Inflammatory macrophage treated with lipopolysaccharide for 1 hour (primary cell): Measurements from ENCODE around the gene SEC16B.
"Not testable (repeated sequence)": the region's sequence is repeated elsewhere in the genome, so short reads cannot be mapped to it uniquely, and the experiment has no call there.

ENCODE experiments used
- DNase-seq, 2 donors: peaks; one replicate each; pipeline ENCODE4 v3.0.0-alpha.2; 2020 to 2022

Gene SEC16B, protein sequence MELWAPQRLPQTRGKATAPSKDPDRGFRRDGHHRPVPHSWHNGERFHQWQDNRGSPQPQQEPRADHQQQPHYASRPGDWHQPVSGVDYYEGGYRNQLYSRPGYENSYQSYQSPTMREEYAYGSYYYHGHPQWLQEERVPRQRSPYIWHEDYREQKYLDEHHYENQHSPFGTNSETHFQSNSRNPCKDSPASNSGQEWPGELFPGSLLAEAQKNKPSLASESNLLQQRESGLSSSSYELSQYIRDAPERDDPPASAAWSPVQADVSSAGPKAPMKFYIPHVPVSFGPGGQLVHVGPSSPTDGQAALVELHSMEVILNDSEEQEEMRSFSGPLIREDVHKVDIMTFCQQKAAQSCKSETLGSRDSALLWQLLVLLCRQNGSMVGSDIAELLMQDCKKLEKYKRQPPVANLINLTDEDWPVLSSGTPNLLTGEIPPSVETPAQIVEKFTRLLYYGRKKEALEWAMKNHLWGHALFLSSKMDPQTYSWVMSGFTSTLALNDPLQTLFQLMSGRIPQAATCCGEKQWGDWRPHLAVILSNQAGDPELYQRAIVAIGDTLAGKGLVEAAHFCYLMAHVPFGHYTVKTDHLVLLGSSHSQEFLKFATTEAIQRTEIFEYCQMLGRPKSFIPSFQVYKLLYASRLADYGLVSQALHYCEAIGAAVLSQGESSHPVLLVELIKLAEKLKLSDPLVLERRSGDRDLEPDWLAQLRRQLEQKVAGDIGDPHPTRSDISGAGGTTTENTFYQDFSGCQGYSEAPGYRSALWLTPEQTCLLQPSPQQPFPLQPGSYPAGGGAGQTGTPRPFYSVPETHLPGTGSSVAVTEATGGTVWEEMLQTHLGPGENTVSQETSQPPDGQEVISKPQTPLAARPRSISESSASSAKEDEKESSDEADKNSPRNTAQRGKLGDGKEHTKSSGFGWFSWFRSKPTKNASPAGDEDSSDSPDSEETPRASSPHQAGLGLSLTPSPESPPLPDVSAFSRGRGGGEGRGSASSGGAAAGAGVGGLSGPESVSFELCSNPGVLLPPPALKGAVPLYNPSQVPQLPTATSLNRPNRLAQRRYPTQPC

DNA sequence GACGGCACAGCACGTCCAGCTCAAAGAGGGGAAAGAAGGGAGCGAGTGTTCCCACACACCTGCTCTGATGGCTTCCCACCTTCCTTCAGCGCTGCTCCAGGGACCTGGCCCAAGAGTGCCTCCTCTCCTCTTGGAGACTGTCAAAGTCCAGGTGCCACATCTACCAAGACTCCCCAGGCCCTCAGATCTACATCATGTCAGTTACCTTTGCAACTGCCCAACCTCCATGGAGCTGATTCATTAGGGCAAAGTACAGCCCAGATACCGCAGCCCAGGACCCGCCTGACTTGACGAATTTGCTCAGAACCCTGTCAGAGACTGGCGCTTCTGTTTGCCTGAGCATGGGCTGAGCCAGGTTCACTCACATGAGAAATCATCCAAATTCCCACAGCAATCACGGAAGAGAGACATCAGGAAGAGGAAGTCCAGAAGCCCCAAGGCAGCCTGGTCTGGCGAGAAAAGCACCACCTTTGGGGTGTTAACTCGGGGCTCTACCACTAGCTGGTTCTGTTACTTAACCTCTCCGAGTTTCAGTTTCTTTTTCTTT lies at the start of gene SEC16B:
Gene SEC16B (minus strand): TSS at position 234 of the 547 bp plus-strand sequence. CDS start 2,077 bp downstream, outside the sequence.
- DNase-seq = no peak

DNA sequence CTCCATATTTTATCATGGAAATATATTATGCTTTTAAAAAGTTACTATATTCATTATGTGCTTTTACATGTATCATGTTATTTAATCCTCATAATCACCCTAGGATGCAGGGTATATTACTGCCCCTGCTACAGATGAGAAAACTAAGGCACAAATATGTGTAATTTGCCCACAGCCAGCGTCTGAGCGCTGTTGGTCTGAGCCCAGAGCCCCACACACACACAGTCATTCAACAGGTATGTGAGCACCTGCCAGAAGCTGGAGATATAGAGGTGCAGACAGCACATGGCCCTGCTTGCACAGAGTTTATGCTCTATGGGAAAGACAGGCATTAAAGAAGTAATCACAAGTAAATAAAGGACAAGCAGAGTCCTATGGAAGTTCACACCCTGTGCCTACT lies 49.8 kb upstream of the SEC16B start:
- no peak for DNase-seq

DNA sequence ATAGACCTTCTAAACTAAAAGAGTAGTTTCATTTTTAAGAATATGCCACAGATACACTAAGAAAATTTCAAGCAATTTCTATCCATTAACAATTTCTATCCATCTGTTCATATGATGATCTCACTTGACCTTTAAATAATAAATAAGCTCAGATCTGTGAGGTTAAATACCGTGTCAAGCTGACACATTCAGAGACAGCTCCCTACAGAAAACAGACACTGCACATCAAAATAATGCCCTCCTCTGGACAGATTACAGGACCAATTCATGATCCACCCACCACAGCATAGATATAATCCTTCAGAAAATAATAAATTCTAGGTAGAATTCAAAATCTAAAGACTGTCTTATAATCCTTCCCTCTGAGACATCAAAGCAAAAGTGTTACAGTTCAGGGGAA lies 49.4 kb upstream of the SEC16B start:
- no peak for DNase-seq

DNA sequence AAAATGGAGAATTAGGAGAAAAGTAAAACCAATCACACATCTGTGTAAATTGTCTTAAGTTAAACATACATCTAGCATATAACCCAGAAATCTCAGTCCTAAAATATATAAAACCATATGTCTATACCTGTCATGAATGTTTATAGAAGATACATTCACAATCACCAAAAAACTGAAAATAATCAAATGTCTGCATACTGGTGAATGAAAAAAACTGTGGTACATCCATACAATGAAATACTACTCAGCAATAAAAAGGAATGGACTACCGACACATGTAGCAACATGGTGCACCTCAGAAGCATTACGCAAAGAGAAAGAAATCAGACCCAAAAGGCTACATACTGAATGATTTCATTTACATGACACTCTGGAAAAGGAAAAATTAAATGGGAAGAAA lies 47.7 kb upstream of the SEC16B start:
- DNase-seq = no peak

DNA sequence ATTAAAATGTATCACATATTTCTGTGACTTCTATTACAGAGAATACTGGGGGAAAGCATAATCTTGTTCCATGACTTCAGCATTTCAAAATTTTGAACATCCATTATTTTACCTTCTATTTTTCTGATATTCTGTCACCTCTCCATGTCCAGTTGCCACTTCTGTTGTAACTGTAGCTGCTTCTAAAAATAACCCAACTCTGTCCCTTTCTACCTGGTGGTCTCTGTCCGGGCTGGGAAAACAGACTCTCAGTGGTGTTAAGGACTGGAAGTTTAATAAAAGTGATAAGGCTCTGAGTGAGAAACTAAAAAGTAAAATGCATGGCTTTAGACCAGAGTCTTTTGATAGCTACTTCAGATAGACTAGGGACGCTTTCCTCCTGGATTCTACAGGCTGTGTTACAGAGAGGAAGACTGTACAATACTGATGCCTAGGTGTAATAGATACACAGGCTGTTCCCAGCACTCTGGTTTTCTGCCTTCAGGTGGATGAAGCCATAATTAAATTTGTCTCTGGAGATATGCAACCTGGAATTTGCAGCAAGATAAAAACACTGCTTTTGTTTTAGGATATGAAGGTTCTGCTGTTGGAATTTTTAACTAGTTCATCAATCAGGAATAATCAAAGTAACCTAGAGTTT lies 42.1 kb upstream of the SEC16B start:
- no peak for DNase-seq

DNA sequence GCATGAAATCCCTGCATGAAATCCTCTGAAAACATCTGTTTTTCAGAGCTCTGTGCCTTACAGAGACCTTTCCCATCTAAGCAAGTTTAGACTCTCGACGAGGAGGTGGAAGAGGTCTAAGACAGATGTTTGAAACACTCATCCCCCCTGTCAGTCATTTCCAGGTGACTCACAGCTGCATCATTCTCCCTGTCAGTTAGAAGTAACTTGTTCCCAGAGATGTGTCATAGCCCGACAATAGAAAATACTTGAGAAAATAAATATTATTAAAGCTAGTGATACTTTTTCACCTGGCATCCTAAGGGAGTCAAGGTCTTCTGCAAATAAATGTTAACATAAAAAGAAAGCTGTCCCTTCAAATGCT lies 41.6 kb upstream of the SEC16B start:
- no peak for DNase-seq

DNA sequence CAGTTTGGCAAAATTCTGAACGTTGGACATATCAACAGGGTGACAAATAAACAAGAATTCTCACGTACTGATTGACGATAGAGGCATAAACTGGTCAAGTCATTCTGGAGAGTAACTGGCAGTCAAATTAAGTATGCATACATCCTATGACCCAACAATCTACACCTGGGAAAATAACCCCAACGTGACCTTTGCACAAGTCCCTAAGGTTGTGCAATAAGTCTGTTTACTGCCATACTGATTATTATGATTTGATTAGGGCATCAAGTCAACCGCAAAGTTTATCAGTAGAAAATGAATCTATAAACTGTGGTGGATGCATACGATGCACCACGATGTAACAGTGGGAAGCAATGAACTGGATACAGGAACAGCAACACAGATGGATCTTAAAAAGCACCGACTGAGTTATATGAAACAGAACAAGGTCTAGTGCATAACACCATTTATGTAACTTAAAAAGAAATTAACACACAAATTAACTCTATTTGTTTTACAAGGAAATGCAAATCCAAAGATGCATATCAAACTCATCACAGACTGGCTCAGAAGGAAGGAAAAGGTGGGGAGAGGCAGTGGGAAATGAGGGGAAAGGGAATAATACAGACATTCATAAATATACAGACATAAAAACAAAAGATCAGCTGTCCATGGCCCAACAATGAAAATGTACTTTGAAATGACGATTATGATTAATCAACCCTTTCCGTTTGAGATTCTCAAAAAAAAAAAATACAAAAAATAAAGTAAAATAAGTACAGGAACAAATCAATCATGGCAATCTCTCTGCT lies 41.0 kb upstream of the SEC16B start:
- DNase-seq = no peak

DNA sequence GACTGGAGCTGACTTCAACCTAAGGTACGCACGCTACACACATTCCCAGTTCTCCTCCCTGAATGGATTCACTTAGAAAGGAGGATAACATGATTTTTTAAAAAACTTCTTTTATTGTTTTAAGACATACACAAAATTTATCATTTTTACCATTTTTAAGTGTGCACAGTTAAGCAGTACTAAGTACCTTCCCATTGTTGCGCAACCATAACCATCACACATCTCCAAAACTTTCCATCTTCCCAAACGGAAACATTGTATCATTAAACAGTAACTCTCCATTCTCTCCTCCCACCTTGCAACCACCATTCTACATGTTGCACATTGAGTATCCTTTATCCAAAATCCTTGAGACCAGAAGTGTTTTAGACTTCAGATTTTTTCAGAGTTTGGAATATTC lies 36.2 kb upstream of the SEC16B start:
- no peak for DNase-seq

DNA sequence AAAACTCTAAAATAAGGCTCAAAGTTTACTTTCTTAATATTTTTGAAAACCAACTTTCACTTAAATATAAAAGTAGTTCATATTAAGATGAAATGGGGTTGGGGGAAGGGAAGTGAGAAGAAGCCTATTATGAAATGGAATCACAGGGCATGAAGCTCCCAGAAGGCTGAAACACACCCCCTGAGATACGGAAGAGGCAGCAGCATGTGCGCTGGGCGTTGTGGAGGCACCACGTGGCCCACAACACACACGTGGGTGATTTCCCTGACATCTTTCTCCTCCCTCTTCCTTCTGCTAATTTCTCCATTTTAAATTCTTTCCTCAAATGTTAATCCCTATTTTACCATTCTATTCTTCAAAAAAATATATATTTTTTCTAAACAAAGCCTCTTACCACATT lies 35.6 kb upstream of the SEC16B start:
- DNase-seq = no peak

DNA sequence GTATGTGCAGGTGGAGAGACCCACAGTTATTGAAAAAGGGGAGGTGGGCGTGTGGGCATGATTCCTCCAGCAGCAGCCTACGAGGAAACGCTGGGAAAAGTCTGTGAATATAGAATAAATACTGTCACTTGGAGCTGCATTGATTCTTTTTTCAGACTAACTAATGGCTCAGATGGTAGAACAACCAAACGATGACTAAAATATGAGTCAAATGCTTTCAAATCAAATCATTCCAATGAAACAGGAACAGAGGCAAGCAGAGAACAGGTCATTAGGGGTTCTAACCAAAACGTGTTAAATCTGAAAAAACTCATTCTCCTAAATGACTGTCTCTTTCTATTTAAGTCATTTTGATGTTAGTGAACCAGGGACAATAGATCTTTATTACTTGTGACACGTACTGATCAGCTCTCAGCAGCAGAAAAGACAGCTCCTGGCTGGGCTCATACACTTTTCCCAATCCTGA lies 35.1 kb upstream of the SEC16B start:
- no peak for DNase-seq

DNA sequence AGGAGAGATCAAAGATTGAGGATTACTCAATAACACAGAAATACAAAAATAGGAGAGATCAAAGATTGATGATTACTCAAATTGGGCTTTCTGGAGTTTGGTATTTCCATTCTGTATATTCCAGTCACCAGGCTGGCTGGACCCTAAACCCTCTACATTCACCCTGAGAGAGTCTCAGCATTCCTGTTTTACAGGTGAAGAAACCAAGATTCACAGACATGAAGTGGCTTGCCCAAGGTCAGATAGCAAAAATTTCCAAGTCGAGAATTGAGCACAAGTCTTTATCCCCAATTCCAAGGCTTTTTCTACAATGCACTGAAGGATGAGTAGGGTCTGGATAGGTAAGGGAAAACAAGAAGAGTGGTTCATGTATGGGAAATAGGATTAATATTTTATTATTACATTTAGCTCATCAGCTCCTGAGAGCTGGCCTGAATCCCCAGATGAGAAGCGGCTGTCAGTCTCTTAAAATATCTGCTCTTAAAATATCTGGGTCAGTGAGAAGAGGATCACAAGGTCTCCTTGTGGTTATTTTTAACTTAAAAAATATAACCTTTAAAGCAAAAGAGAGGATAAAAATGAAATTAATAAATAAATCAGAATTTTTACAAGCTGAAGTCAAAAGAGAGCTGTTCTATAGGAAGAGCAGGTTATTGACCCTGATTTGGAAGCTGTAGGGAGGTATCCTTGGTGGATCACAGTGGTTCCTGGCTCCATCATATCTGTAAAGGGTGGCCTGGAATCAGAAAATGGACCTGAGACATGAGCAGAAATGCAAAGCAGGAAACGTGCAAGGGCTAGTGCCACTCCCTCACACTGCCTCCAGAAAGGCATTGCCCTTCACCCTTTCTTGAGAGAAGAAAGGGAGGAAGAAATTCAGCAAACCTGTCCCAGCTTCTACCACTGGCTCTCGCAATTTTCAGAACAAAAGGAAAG lies 29.1 kb upstream of the SEC16B start:
- DNase-seq = no peak

DNA sequence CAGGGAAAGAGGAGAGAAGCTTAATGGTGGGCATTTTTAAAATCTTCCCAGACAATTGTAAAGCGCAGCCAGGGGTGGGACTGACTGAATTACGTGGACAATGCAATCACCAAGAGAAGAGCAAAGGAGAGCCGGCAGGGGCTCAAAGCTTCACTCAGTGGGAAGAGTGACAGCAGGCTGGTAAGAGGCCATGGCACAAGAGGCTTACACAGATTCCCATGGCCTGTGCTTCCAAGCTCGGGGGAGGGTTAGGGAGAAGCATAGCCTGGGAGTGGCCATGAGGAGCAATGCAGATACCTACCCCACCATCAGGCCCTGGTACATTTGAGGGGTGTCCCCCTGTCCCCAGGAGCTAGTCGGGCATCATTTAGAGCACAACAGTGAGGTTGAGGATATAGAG lies 27.1 kb upstream of the SEC16B start:
- no peak for DNase-seq

DNA sequence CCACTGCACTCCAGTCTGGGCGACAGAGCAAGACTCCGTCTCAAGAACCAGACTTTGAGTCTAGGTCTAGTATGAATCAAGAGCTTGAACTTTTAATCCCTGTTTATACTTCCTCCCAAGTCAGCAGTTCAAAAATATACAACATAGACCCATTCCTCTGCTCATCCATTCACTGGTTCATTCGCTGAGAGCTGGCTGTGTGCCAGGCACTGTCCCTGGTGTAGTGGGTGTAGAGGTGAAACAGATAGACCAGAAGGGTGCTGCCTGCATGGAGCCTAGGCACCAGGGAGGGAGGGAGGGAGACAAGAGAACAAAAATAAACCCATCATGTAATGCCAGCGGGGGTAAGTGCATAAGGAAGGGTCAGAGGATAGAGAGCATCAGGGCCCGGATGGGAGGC lies 25.5 kb upstream of the SEC16B start:
- DNase-seq = no peak

DNA sequence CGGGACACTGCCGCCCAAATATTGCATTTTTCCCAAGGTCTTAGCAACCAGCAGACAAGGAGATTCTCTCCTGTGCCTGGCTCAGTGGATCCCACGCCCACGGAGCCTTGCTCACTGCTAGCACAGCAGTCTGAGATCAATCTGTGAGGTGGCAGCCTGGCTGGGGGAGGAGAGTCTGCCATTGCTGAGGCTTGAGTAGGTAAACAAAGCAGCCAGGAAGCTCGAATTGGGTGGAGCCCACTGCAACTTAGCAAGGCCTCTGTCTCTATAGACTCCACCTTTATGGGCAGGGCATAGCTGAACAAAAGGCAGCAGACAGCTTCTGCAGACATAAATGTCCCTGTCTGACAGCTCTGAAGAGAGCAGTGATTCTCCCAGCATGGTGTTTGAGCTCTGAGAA lies 16.4 kb upstream of the SEC16B start:
- not testable (repeated sequence) for DNase-seq

DNA sequence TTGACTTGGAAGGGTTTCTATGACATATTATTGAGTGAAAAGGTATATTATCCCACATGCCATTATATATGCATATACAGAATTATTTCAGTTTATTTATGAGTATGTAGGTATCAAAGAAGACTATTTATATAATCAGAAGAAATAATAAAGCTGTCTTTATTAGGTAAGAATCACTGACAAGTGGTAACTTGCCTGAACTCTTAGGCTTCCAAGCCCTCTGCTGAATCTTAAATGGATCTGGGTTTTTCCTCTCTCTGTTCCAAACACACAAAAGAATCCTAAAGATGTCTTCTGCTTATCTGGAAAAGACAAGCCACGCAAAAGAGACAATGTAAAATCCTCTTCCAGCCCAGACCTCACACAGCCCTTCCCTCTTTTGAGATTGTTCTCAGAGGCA lies 14.9 kb upstream of the SEC16B start:
- no peak for DNase-seq

DNA sequence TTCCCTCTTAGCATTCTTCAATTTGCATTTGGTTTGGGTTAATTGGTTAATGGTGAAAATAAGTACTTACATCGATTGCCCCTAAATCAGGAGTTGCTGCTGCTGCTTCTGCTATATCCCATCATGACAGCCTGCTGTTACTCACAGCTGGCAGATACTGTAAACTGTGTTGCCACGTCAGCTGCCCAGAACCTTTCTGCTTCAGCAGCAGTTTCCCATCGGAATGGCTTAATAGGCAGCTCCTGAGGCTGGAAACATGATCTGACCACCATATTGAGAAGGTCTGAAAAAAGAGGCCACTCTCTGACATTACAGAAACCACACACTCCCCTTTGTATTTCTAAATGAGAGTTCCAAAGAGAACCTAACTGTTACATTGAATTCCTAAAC lies 14.3 kb upstream of the SEC16B start:
- DNase-seq = no peak

DNA sequence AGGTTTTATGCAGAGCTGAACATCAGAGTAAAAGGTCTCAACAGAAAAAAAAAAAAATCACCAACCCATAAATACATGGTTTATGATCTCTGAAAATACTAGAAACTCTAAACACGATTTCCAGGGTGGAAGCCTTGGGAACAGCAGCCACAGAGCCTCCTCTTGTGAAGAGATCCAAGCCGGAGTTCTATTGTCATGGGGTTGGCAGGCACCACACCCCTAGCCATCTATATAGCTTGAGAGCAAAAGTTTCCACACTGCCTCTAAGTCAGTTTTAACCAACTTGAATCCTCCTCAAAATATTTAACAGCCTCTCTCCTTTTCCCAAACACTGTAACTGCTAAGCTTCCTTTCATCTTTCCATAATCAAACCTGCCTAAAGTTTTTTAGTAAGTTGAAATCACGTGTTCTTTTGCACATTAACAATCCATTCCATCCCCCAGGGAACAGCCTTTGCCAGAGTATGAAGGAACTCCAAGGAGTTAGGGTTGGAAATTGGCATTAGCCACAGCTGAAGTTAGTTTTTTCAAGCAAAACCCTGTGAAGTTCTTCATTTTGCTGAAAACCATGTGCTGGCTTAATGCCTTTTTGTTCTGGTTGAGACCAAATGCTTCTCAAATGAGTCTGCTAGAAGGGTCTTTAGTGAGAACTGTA lies 13.8 kb upstream of the SEC16B start:
- no peak for DNase-seq

DNA sequence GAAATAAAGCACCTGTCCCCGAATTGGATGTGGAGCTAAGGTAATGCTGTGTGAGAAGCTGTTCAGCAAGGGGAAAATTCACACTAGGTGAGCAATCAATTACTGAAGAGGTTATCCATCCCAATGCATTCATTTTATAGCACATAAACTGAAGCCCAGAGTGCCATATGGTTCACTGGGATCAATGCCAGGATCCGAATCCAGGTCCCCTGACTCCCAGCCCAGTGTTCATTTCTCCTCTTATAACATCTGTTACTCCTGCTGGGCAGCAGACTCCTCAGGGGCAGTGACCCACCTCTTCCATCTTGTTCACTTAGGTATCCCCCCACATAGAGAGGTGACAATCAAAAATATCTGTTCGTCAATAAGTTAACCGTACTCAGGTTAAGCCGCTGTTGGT lies 13.2 kb upstream of the SEC16B start:
- DNase-seq = no peak

DNA sequence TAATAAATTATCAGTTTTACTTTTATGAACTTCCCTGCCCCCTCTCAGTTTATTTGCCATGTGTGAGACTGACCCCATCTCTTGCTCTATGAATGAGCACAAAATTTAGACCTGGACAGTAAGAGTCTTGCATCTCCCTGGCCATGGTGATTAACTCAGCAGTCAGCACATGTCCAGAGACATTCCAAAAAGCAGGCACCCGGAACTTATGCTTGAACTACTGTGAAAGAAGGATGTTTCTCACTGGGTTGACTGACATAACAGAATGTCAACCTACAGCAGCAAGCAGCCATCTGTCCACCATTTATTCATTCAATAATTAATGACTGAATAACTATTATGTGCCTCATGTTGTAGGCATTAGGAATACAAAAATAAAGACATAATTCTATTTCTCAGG lies 11.3 kb upstream of the SEC16B start:
- DNase-seq = no peak

DNA sequence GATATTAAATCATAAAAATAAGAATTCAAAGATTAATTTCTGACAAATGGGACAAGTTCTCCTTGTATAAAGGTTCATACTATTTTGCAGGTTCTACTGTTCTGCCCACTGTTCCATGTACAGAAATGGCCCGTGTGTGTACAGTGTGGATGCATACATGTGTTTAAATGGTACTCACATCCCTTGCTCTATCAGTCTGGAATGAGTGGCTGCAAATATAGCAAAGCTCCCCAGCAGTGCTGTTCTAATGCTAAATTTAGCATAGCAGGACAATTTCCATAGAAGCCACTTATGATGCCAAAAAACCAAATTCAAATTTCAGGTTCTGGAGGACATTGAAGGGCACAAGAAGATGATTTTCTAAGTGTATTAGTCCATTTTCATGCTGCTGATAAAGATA lies 9.4 kb upstream of the SEC16B start:
- DNase-seq = no peak
